Measurements from ENCODE around the gene CLIC6. TPM values are rescaled to one million over a fixed set of nuclear protein-coding genes. Genes with fewer than 3 reads are reported as not detected.

Gene CLIC6
- total and polyA plus RNA-seq, 7 donors = 0.50 to 35.5 (median 7.7) TPM

- intact Hi-C loops (cut with DNase I) = no loop called here
- Histone ChIP-seq H3K36me3 (ENCODE audit: insufficient read depth in 1 of 2, low read depth in 1 of 2) (no peaks in the 10 kb centered on the region), H3K4me3 (no peak overlapping the region), H3K27ac (no peak overlapping the region), H3K27me3 (ENCODE audit: insufficient read depth in 3 of 3, low read length in 2 of 3) (peaks cover 0 to 4% (median 0%) of the 10 kb centered on the region in 3 donors), H3K4me1 (no peaks in the 10 kb centered on the region), H3K9me3 (no peaks in the 10 kb centered on the region)
- ATAC-seq = no peak
- TF ChIP-seq, protein P1, sequence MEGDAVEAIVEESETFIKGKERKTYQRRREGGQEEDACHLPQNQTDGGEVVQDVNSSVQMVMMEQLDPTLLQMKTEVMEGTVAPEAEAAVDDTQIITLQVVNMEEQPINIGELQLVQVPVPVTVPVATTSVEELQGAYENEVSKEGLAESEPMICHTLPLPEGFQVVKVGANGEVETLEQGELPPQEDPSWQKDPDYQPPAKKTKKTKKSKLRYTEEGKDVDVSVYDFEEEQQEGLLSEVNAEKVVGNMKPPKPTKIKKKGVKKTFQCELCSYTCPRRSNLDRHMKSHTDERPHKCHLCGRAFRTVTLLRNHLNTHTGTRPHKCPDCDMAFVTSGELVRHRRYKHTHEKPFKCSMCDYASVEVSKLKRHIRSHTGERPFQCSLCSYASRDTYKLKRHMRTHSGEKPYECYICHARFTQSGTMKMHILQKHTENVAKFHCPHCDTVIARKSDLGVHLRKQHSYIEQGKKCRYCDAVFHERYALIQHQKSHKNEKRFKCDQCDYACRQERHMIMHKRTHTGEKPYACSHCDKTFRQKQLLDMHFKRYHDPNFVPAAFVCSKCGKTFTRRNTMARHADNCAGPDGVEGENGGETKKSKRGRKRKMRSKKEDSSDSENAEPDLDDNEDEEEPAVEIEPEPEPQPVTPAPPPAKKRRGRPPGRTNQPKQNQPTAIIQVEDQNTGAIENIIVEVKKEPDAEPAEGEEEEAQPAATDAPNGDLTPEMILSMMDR (IDR thresholded peaks at IDR 0.05) = no peak
- 58 to 71% (median 60%) methylated on average over 2 of the region's 2 CpGs for WGBS, 3 donors
- no peak for DNase-seq
Observed at GRCh38 chr21:34724131-34724856, 55.5 kb downstream of the CLIC6 start.

DNA sequence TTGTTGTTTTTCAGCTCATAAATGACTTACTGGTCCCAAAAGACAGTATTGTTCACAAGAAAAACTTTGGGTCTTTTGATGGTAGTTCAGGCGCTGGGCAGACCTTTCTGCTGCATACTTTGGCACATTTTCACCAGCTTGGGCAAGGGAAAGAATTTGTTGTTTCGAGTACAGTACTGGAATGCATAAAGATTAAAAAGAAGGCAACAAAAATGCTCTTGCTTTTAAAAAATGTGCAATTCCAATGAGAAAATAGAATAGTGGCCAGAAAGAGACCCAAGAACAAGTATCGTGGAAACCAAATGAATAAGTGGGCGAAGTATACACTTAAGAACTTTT is 56.0 kb downstream of the CLIC6 start:
- peaks cover 0 to 4% (median 0%) of the 10 kb centered on the region in 3 donors for H3K27me3 ChIP-seq (ENCODE audit: insufficient read depth in 3 of 3, low read length in 2 of 3)

GRCh38 chr21:34726627-34727337 is 58.0 kb downstream of the CLIC6 start:
- WGBS, 3 donors = 60 to 70% (median 64%) methylated on average over 5 of the region's 5 CpGs
- no peaks in the 10 kb centered on the region for H3K4me1 ChIP-seq
- intact Hi-C loops (cut with DNase I) = no loop called here
- TF ChIP-seq, protein P1 (IDR thresholded peaks at IDR 0.05) = no peak
- no peaks in the 10 kb centered on the region for H3K36me3 ChIP-seq (ENCODE audit: insufficient read depth in 1 of 2, low read depth in 1 of 2)
- ATAC-seq = no peak
- no peaks in the 10 kb centered on the region for H3K9me3 ChIP-seq
- H3K4me3 ChIP-seq = no peak overlapping the region
- H3K27me3 ChIP-seq (ENCODE audit: insufficient read depth in 3 of 3, low read length in 2 of 3) = peaks cover 0 to 4% (median 0%) of the 10 kb centered on the region in 3 donors
- H3K27ac ChIP-seq = no peak overlapping the region
- no peak for DNase-seq

More for the DNA sequence above, 56.0 kb downstream of the CLIC6 start:
- intact Hi-C loops (cut with DNase I) = no loop called here
- Histone ChIP-seq H3K27ac (no peak overlapping the region), H3K4me3 (no peak overlapping the region), H3K36me3 (ENCODE audit: insufficient read depth in 1 of 2, low read depth in 1 of 2) (no peaks in the 10 kb centered on the region), H3K9me3 (no peaks in the 10 kb centered on the region), H3K4me1 (no peaks in the 10 kb centered on the region)
- ATAC-seq (no peak), DNase-seq (no peak)
- TF ChIP-seq, protein P1 (IDR thresholded peaks at IDR 0.05) = no peak
- 70 to 82% (median 73%) methylated on average over 4 of the region's 4 CpGs for WGBS, 3 donors

DNA sequence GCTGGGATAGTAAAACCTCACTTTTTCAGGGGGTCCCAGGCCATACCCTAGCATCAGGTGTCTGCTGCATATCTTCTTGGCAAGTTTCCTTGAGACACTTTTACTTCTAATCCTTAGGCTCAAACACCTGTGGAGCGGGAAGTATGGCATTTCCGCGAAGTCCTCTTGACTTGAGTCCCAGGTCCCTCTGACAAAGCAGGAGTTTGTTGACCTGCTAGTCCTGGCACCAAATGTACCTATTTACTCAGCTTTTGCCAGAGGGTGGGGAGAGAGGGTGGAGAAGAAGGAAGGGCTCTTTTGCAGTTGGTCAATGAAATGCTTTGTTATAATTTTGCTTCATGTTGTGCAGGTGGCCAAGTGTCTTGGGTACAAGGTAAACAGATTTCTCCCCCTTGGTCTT is 59.7 kb downstream of the CLIC6 start:
- no peak for ATAC-seq
- TF ChIP-seq, protein P1 (IDR thresholded peaks at IDR 0.05) = no peak
- no peaks in the 10 kb centered on the region for H3K27me3 ChIP-seq (ENCODE audit: insufficient read depth in 3 of 3, low read length in 2 of 3)
- H3K36me3 ChIP-seq (ENCODE audit: insufficient read depth in 1 of 2, low read depth in 1 of 2) = no peaks in the 10 kb centered on the region
- H3K4me1 ChIP-seq = no peaks in the 10 kb centered on the region
- no peak overlapping the region for H3K4me3 ChIP-seq
- DNase-seq = no peak
- H3K27ac ChIP-seq = no peak overlapping the region
- H3K9me3 ChIP-seq = no peaks in the 10 kb centered on the region
- WGBS, 3 donors = 92% methylated on average over 3 of the region's 3 CpGs
- intact Hi-C loops (cut with DNase I) = no loop called here

Measured in psoas muscle (tissue), 8 donors.